Measurements from ENCODE around the gene CDR2.

CDR2 gene

GRCh38 chr16:22323959-22324786 is 50.2 kb downstream of the CDR2 start:
- DNase-seq (ENCODE audit: low spot score) = peak; percentile 59

GRCh38 chr16:22323173-22323958 is 51.1 kb downstream of the CDR2 start:
- peak; percentile 55 for DNase-seq (ENCODE audit: low spot score)

GRCh38 chr16:22322741-22323140 is 51.7 kb downstream of the CDR2 start:
- peak; percentile 47 for DNase-seq (ENCODE audit: low spot score)

GRCh38 chr16:22322021-22322471 is 52.4 kb downstream of the CDR2 start:
- DNase-seq (ENCODE audit: low spot score) = peak; percentile 63

- peak; percentile 71 for DNase-seq (ENCODE audit: low spot score)
These were observed 52.9 kb downstream of the CDR2 start for GRCh38 chr16:22321340-22322001.

- peak; percentile 28 for DNase-seq (ENCODE audit: low spot score)
These were observed 53.7 kb downstream of the CDR2 start for GRCh38 chr16:22320572-22321339.

- peak; percentile 15 for DNase-seq (ENCODE audit: low spot score)
These were observed 55.6 kb downstream of the CDR2 start for GRCh38 chr16:22318690-22319358.

GRCh38 chr16:22317625-22318024 is 56.8 kb downstream of the CDR2 start:
- DNase-seq (ENCODE audit: low spot score) = no peak

GRCh38 chr16:22317001-22317530 is 57.4 kb downstream of the CDR2 start:
- no peak for DNase-seq (ENCODE audit: low spot score)

GRCh38 chr16:22316411-22316811 is 58.0 kb downstream of the CDR2 start:
- DNase-seq (ENCODE audit: low spot score) = peak; percentile 49

- no peak for DNase-seq (ENCODE audit: low spot score)
These were observed 58.4 kb downstream of the CDR2 start for GRCh38 chr16:22315979-22316378.

GRCh38 chr16:22314661-22315626 is 59.5 kb downstream of the CDR2 start:
- no peak for DNase-seq (ENCODE audit: low spot score)

- DNase-seq (ENCODE audit: low spot score) = no peak
These were observed 60.4 kb downstream of the CDR2 start for GRCh38 chr16:22313876-22314470.

- no peak for DNase-seq (ENCODE audit: low spot score)
These were observed 61.3 kb downstream of the CDR2 start for GRCh38 chr16:22312897-22313781.

- DNase-seq (ENCODE audit: low spot score) = no peak
These were observed 62.9 kb downstream of the CDR2 start for GRCh38 chr16:22311520-22311919.

GRCh38 chr16:22308824-22309520 is 65.4 kb downstream of the CDR2 start:
- no peak for DNase-seq (ENCODE audit: low spot score)

GRCh38 chr16:22307838-22308237 is 66.6 kb downstream of the CDR2 start:
- DNase-seq (ENCODE audit: low spot score) = no peak

- DNase-seq (ENCODE audit: low spot score) = no peak
These were observed 67.6 kb downstream of the CDR2 start for GRCh38 chr16:22306788-22307187.
